HFFc6 (cell line): ENCODE measurements around the gene ZNF740. TPM values are rescaled to one million over a fixed set of nuclear protein-coding genes. Genes with fewer than 3 reads are reported as not detected.

Source experiments
- DNase-seq: peaks from one replicate; pipeline ENCODE4 v3.0.0-alpha.2; 2018
- H3K27ac Mint-ChIP-seq: 2 replicates; pipeline ENCODE4 v1.8.0; 2020; ENCODE audit warnings: mild to moderate bottlenecking, mixed read lengths
- H3K27me3 Mint-ChIP-seq: 2 replicates; pipeline ENCODE4 v1.8.0; 2021; ENCODE audit warnings: mild to moderate bottlenecking, moderate library complexity, mixed read lengths; ENCODE audit not compliant: insufficient read depth
- H3K36me3 Mint-ChIP-seq: 2 replicates; pipeline ENCODE4 v1.8.0; 2021; ENCODE audit warnings: low read depth, mixed read lengths
- H3K4me1 Mint-ChIP-seq: 2 replicates; pipeline ENCODE4 v1.8.0; 2020; ENCODE audit warnings: low read depth, mixed read lengths
- H3K4me3 Mint-ChIP-seq: 2 replicates; pipeline ENCODE4 v1.8.0; 2020; ENCODE audit warnings: mild to moderate bottlenecking, moderate library complexity, mixed read lengths
- H3K9me3 Mint-ChIP-seq: 2 replicates; pipeline ENCODE4 v1.8.0; 2020; ENCODE audit warnings: mild to moderate bottlenecking, mixed read lengths
- CTCF ChIP-seq: fragments of 200-600 bp; sonication (generic); IDR thresholded peaks from 2 replicates; pipeline ENCODE4 v1.5.0; 2021; ENCODE audit warnings: antibody characterized with exemption, mild to moderate bottlenecking
- long read RNA-seq: library from polyadenylated mRNA; unstranded; transcript quantifications from one replicate; pipeline ENCODE4 v2.0.0, GENCODE V29; 2019
- total RNA-seq, 6 experiments: library from RNA; stranded (reverse); fragmentation: NEBNext Ultra II Directional; extraction: Animal tissue kit (Norgen Biotek cat#: 25700); gene quantifications; 2 replicates in 1 of 6; 3 replicates in 5 of 6; pipeline ENCODE4 v1.2.3, GENCODE V29; 2021

ZNF740 gene
- 10 to 100 TPM; 17.3 to 25.7 (median 19.3) TPM for total RNA-seq
- long read RNA-seq, partial matches to known transcripts, result 0 of 3 reads
- long read RNA-seq, other reads (novel, unspliced or antisense), result 3 of 3 reads

- peak; percentile 97 for DNase-seq
- no peak; the same call in 1 of the 2 replicates for TF ChIP-seq CTCF
- Mint-ChIP-seq H3K27me3 (no peaks in the 10 kb centered on the region), H3K4me3 (peak within 1 kb of the TSS; percentile 95), H3K27ac (peak within 1 kb of the TSS; percentile 97), H3K4me1 (peaks cover 47% of the 10 kb centered on the region), H3K9me3 (no peaks in the 10 kb centered on the region), H3K36me3 (peaks cover 25% of the 10 kb centered on the region)
Observed at GRCh38 chr12:53180220-53180930, at the start of gene ZNF740, which contains the start of gene CSAD. Gene ZNF740, plus strand, starts transcription at chr12:53180722. Its CDS starts 1,262 bp downstream, at chr12:53181984. Gene CSAD, minus strand, starts transcription at chr12:53180925. Its CDS starts 7,455 bp downstream, at chr12:53173470.

- TF ChIP-seq CTCF, result no peak
- Mint-ChIP-seq H3K27ac (no peak overlapping the region), H3K27me3 (peaks cover 9% of the 10 kb centered on the region), H3K9me3 (peaks cover 7% of the 10 kb centered on the region), H3K4me3 (no peak overlapping the region), H3K4me1 (0 out of 2 replicates have a peak, but pooled peaks cover 5% of the 10 kb centered on the region), H3K36me3 (no peaks in the 10 kb centered on the region)
- DNase-seq, result no peak
Observed at GRCh38 chr12:53131844-53132243, 48.7 kb upstream of the ZNF740 start.

GRCh38 chr12:53133722-53134121 lies 46.8 kb upstream of the ZNF740 start:
- Mint-ChIP-seq H3K4me1 (no peaks in the 10 kb centered on the region), H3K4me3 (no peak overlapping the region), H3K36me3 (peaks cover 8% of the 10 kb centered on the region; the same call in 1 of the 2 replicates), H3K27ac (no peak overlapping the region), H3K27me3 (peaks cover 5% of the 10 kb centered on the region), H3K9me3 (peaks cover 19% of the 10 kb centered on the region)
- TF ChIP-seq CTCF, result no peak
- no peak for DNase-seq

GRCh38 chr12:53143355-53143754 lies 37.2 kb upstream of the ZNF740 start:
- Mint-ChIP-seq H3K9me3 (peaks cover 12% of the 10 kb centered on the region), H3K36me3 (no peaks in the 10 kb centered on the region; the same call in 1 of the 2 replicates), H3K4me1 (no peaks in the 10 kb centered on the region), H3K27ac (no peak overlapping the region), H3K27me3 (peaks cover 1% of the 10 kb centered on the region; the same call in 1 of the 2 replicates), H3K4me3 (no peak overlapping the region)
- DNase-seq, result no peak
- TF ChIP-seq CTCF, result no peak

- H3K27ac Mint-ChIP-seq, result no peak overlapping the region
- no peaks in the 10 kb centered on the region; the same call in 1 of the 2 replicates for H3K4me1 Mint-ChIP-seq
- H3K9me3 Mint-ChIP-seq, result no peaks in the 10 kb centered on the region
- DNase-seq, result no peak
- peaks cover 1% of the 10 kb centered on the region; the same call in 1 of the 2 replicates for H3K27me3 Mint-ChIP-seq
- no peak for TF ChIP-seq CTCF
- H3K4me3 Mint-ChIP-seq, result no peak overlapping the region
- no peaks in the 10 kb centered on the region for H3K36me3 Mint-ChIP-seq
Observed at GRCh38 chr12:53145383-53146260, 34.9 kb upstream of the ZNF740 start.
